ENCODE results near the gene C2CD4A. TPM values are rescaled to one million over a fixed set of nuclear protein-coding genes. Genes with fewer than 3 reads are reported as not detected.
A peak's percentile ranks its signal among the peaks of the same experiment; 100 is the strongest.

C2CD4A gene
- total RNA-seq, 1 donor from 2014 or later = not detected

GRCh38 chr15:62109982-62110851, 43.4 kb downstream of the C2CD4A start:
- Mint-ChIP-seq H3K4me3 (ENCODE audit: low read depth) (no peak overlapping the region), H3K36me3 (ENCODE audit: low read depth) (no peaks in the 10 kb centered on the region), H3K4me1 (ENCODE audit: low read depth) (peaks cover 12% of the 10 kb centered on the region), H3K9me3 (no peaks in the 10 kb centered on the region), H3K27me3 (ENCODE audit: low read depth) (no peaks in the 10 kb centered on the region), H3K27ac (peak overlapping the region; percentile 63)
- intact Hi-C loops (cut with micrococcal nuclease) = no loop called here
- DNase-seq (ENCODE audit: low spot score) = no peak

GRCh38 chr15:62112081-62112480, 45.3 kb downstream of the C2CD4A start:
- peaks cover 12% of the 10 kb centered on the region for H3K4me1 Mint-ChIP-seq (ENCODE audit: low read depth)
- DNase-seq (ENCODE audit: low spot score) = no peak
- no peak overlapping the region for H3K27ac Mint-ChIP-seq
- H3K9me3 Mint-ChIP-seq = no peaks in the 10 kb centered on the region
- H3K4me3 Mint-ChIP-seq (ENCODE audit: low read depth) = no peak overlapping the region
- no peaks in the 10 kb centered on the region for H3K27me3 Mint-ChIP-seq (ENCODE audit: low read depth)
- H3K36me3 Mint-ChIP-seq (ENCODE audit: low read depth) = no peaks in the 10 kb centered on the region
- intact Hi-C loops (cut with micrococcal nuclease) = no loop called here

- no peaks in the 10 kb centered on the region for H3K27me3 Mint-ChIP-seq (ENCODE audit: low read depth)
- no peaks in the 10 kb centered on the region for H3K36me3 Mint-ChIP-seq (ENCODE audit: low read depth)
- intact Hi-C loops (cut with micrococcal nuclease) = no loop called here
- no peak overlapping the region for H3K27ac Mint-ChIP-seq
- no peak for DNase-seq (ENCODE audit: low spot score)
- H3K9me3 Mint-ChIP-seq = no peaks in the 10 kb centered on the region
- H3K4me1 Mint-ChIP-seq (ENCODE audit: low read depth) = peaks cover 12% of the 10 kb centered on the region
- no peak overlapping the region for H3K4me3 Mint-ChIP-seq (ENCODE audit: low read depth)
Measured at GRCh38 chr15:62112616-62113593, 46.1 kb downstream of the C2CD4A start.

- Mint-ChIP-seq H3K4me1 (ENCODE audit: low read depth) (peaks cover 19% of the 10 kb centered on the region), H3K27ac (no peak overlapping the region), H3K9me3 (no peaks in the 10 kb centered on the region), H3K27me3 (ENCODE audit: low read depth) (no peaks in the 10 kb centered on the region), H3K4me3 (ENCODE audit: low read depth) (no peak overlapping the region), H3K36me3 (ENCODE audit: low read depth) (no peaks in the 10 kb centered on the region)
- intact Hi-C loops (cut with micrococcal nuclease) = loop anchor here (5.0 kb wide), 1 partner anchor 596 kb away; no protein-coding TSS in a partner anchor
- no peak for DNase-seq (ENCODE audit: low spot score)
Measured at GRCh38 chr15:62115847-62116246, 49.1 kb downstream of the C2CD4A start.

- Mint-ChIP-seq H3K4me3 (ENCODE audit: low read depth) (no peak overlapping the region), H3K27ac (no peak overlapping the region), H3K27me3 (ENCODE audit: low read depth) (no peaks in the 10 kb centered on the region), H3K9me3 (no peaks in the 10 kb centered on the region), H3K4me1 (ENCODE audit: low read depth) (peaks cover 20% of the 10 kb centered on the region), H3K36me3 (ENCODE audit: low read depth) (no peaks in the 10 kb centered on the region)
- DNase-seq (ENCODE audit: low spot score) = no peak
- intact Hi-C loops (cut with micrococcal nuclease) = loop anchor here (5.0 kb wide), 1 partner anchor 594 kb away; no protein-coding TSS in a partner anchor
Measured at GRCh38 chr15:62118520-62119226, 51.9 kb downstream of the C2CD4A start.

GRCh38 chr15:62119227-62119864, 52.6 kb downstream of the C2CD4A start:
- no peak overlapping the region for H3K4me3 Mint-ChIP-seq (ENCODE audit: low read depth)
- H3K27me3 Mint-ChIP-seq (ENCODE audit: low read depth) = no peaks in the 10 kb centered on the region
- no peak overlapping the region for H3K27ac Mint-ChIP-seq
- intact Hi-C loops (cut with micrococcal nuclease) = loop anchor here (5.0 kb wide), 1 partner anchor 593 kb away; no protein-coding TSS in a partner anchor
- peaks cover 27% of the 10 kb centered on the region for H3K4me1 Mint-ChIP-seq (ENCODE audit: low read depth)
- no peaks in the 10 kb centered on the region for H3K36me3 Mint-ChIP-seq (ENCODE audit: low read depth)
- no peak for DNase-seq (ENCODE audit: low spot score)
- H3K9me3 Mint-ChIP-seq = no peaks in the 10 kb centered on the region

- DNase-seq (ENCODE audit: low spot score) = no peak
- peaks cover 30% of the 10 kb centered on the region for H3K4me1 Mint-ChIP-seq (ENCODE audit: low read depth)
- no peaks in the 10 kb centered on the region for H3K9me3 Mint-ChIP-seq
- H3K4me3 Mint-ChIP-seq (ENCODE audit: low read depth) = no peak overlapping the region
- H3K27me3 Mint-ChIP-seq (ENCODE audit: low read depth) = no peaks in the 10 kb centered on the region
- intact Hi-C loops (cut with micrococcal nuclease) = loop anchor here (5.0 kb wide), 1 partner anchor 592 kb away; no protein-coding TSS in a partner anchor
- no peak overlapping the region for H3K27ac Mint-ChIP-seq
- no peaks in the 10 kb centered on the region for H3K36me3 Mint-ChIP-seq (ENCODE audit: low read depth)
Measured at GRCh38 chr15:62119874-62120273, 53.1 kb downstream of the C2CD4A start.

Other genes with a start within 250 kb of the C2CD4A start
- gene VPS13C, start 6.5 kb upstream of the C2CD4A start, total RNA-seq = 53.3 and 57.4 TPM in 2 replicates
- 0.14 and 0.16 TPM in 2 replicates for gene C2CD4B, start 98.3 kb downstream of the C2CD4A start, total RNA-seq

Data from activated T-helper 2 cell treated with anti-CD3 and anti-CD28 coated beads, Interferon-gamma antibody, Interleukin-2, Interleukin-4, amounts not matched to agents 10 μg/mL and 5 μg/mL and 100 μg/mL, durations not matched to agents 14 hours and 24 hours and 36 hours (primary cell).